Loucy (cell line): ENCODE measurements around the gene IQCH.

ENCODE experiments used
- H2AFZ ChIP-seq: fragments of 200-600 bp; sonication (generic); 2 replicates; pipeline ENCODE4 v1.6.0; 2016; ENCODE audit warnings: antibody characterized with exemption, mild to moderate bottlenecking, low read length, moderate library complexity
- H3F3A ChIP-seq: fragments of 200-600 bp; 2 replicates; pipeline ENCODE4 v1.6.0; 2016; ENCODE audit warnings: antibody characterized with exemption, low read depth, mild to moderate bottlenecking
- H3K27me3 ChIP-seq: fragments of 200-600 bp; sonication (generic); 2 replicates; pipeline ENCODE4 v1.6.1; 2014; ENCODE audit warnings: low read length, mild to moderate bottlenecking; ENCODE audit not compliant: insufficient read depth, poor library complexity, severe bottlenecking
- H3K36me3 ChIP-seq: fragments of 200-600 bp; sonication (generic); 2 replicates; pipeline ENCODE4 v1.6.1; 2016; ENCODE audit warnings: low read length; ENCODE audit not compliant: insufficient read depth
- H3K4me1 ChIP-seq: fragments of 200-600 bp; sonication (generic); 2 replicates; pipeline ENCODE4 v1.5.1; 2014; ENCODE audit warnings: low read length, mild to moderate bottlenecking; ENCODE audit not compliant: insufficient read depth, poor library complexity, severe bottlenecking
- H3K4me2 ChIP-seq: fragments of 200-600 bp; sonication (generic); 2 replicates; pipeline ENCODE4 v1.6.0; 2014; ENCODE audit warnings: antibody characterized with exemption, low read length, low read depth, mild to moderate bottlenecking; ENCODE audit not compliant: poor library complexity, severe bottlenecking
- H3K4me3 ChIP-seq: fragments of 200-600 bp; sonication (generic); 2 replicates; pipeline ENCODE4 v1.5.1; 2014; ENCODE audit warnings: low read length, mild to moderate bottlenecking, mixed read lengths; ENCODE audit not compliant: poor library complexity, severe bottlenecking
- H3K79me2 ChIP-seq: fragments of 200-600 bp; sonication (generic); 2 replicates; pipeline ENCODE4 v1.6.1; 2014; ENCODE audit warnings: low read length; ENCODE audit not compliant: insufficient read depth
- H3K9ac ChIP-seq: fragments of 200-600 bp; sonication (generic); 2 replicates; pipeline ENCODE4 v1.6.0; 2014; ENCODE audit warnings: mild to moderate bottlenecking, low read depth, low read length, moderate library complexity; ENCODE audit not compliant: poor library complexity, severe bottlenecking
- H3K9me2 ChIP-seq: fragments of 200-600 bp; sonication (generic); replicated peaks from 2 replicates; pipeline ENCODE4 v1.6.1; 2016; ENCODE audit warnings: low read depth, low read length, mixed read lengths
- H3K9me3 ChIP-seq: fragments of 200-600 bp; sonication (generic); 2 replicates; pipeline ENCODE4 v1.6.1; 2014; ENCODE audit warnings: mild to moderate bottlenecking, antibody characterized with exemption, low read length, low read depth; ENCODE audit not compliant: insufficient read depth
- H4K20me1 ChIP-seq: fragments of 200-600 bp; sonication (generic); 2 replicates; pipeline ENCODE4 v1.6.0; 2014; ENCODE audit warnings: antibody characterized with exemption, low read length, mild to moderate bottlenecking; ENCODE audit not compliant: insufficient read depth, poor library complexity, severe bottlenecking
- CTCF ChIP-seq: fragments of 200-600 bp; sonication (generic); conservative IDR thresholded peaks from 2 replicates; pipeline ENCODE4 v1.5.1; 2014; ENCODE audit warnings: mild to moderate bottlenecking, antibody characterized with exemption, low read length
- EZH2phosphoT487 ChIP-seq: fragments of 200-600 bp; IDR thresholded peaks from 2 replicates; pipeline ENCODE4 v1.6.1; 2018; ENCODE audit warnings: antibody characterized with exemption, mild to moderate bottlenecking, moderate library complexity, borderline replicate concordance

Gene IQCH

GRCh38 chr15:67329984-67330733 is 75.6 kb downstream of the IQCH start:
- Histone ChIP-seq H3K36me3 (no peaks in the 10 kb centered on the region), H3K4me1 (no peaks in the 10 kb centered on the region), H3F3A (no peaks in the 10 kb centered on the region), H2AFZ (no peak overlapping the region), H3K27me3 (no peaks in the 10 kb centered on the region), H3K9ac (no peak overlapping the region), H4K20me1 (no peaks in the 10 kb centered on the region), H3K79me2 (no peaks in the 10 kb centered on the region), H3K4me2 (no peak overlapping the region), H3K4me3 (no peak overlapping the region), H3K9me2 (no peaks in the 10 kb centered on the region), H3K9me3 (no peaks in the 10 kb centered on the region)
- no peak for TF ChIP-seq CTCF
- no peak for TF ChIP-seq EZH2phosphoT487

- Histone ChIP-seq H2AFZ (no peak overlapping the region), H3K27me3 (no peaks in the 10 kb centered on the region), H3K79me2 (no peaks in the 10 kb centered on the region), H4K20me1 (no peaks in the 10 kb centered on the region), H3F3A (no peaks in the 10 kb centered on the region), H3K9me2 (no peaks in the 10 kb centered on the region), H3K9ac (no peak overlapping the region), H3K36me3 (no peaks in the 10 kb centered on the region), H3K4me2 (no peak overlapping the region), H3K4me3 (no peak overlapping the region), H3K4me1 (no peaks in the 10 kb centered on the region), H3K9me3 (no peaks in the 10 kb centered on the region)
- TF ChIP-seq CTCF = no peak
- TF ChIP-seq EZH2phosphoT487 = no peak
These were observed 77.1 kb downstream of the IQCH start for GRCh38 chr15:67331676-67332075.

- H3K36me3 ChIP-seq = no peaks in the 10 kb centered on the region
- H3K9me2 ChIP-seq = no peaks in the 10 kb centered on the region
- TF ChIP-seq CTCF = no peak
- no peak for TF ChIP-seq EZH2phosphoT487
- no peak overlapping the region for H3K9ac ChIP-seq
- no peaks in the 10 kb centered on the region for H3K79me2 ChIP-seq
- H3K27me3 ChIP-seq = no peaks in the 10 kb centered on the region
- H3K4me3 ChIP-seq = no peak overlapping the region
- H3K4me1 ChIP-seq = no peaks in the 10 kb centered on the region
- no peaks in the 10 kb centered on the region for H3K9me3 ChIP-seq
- H3K4me2 ChIP-seq = no peak overlapping the region
- H3F3A ChIP-seq = no peaks in the 10 kb centered on the region
- no peaks in the 10 kb centered on the region for H4K20me1 ChIP-seq
- H2AFZ ChIP-seq = no peak overlapping the region
These were observed 80.4 kb downstream of the IQCH start for GRCh38 chr15:67335026-67335425.
